HepG2 (cell line): ENCODE results near the gene ZCCHC7.

ENCODE experiments used
- POLR2A ChIP-seq, 2 experiments: IDR thresholded peaks; 2 replicates each; pipeline ENCODE4 v1.6.1; 2011; ENCODE audit warnings: low read depth in 2 of 2, low read length in 2 of 2, mild to moderate bottlenecking in 1 of 2, moderate library complexity in 1 of 2; ENCODE audit not compliant: insufficient read depth in 1 of 2
- SCMH1 ChIP-seq: sonication (generic); formaldehyde crosslinking; IDR thresholded peaks from 2 replicates; pipeline ENCODE4 v1.9.0; 2021; ENCODE audit warnings: missing genetic modification reagents, mild to moderate bottlenecking, borderline replicate concordance
- TF ChIP-seq, protein P1 (sequence below): sonication (generic); formaldehyde crosslinking; IDR thresholded peaks from 2 replicates; pipeline ENCODE4 v1.4.0; 2020; ENCODE audit warnings: missing genetic modification reagents
- TF ChIP-seq, protein P2 (sequence below): sonication (generic); formaldehyde crosslinking; IDR thresholded peaks from 2 replicates; pipeline ENCODE4 v1.9.0; 2021; ENCODE audit warnings: missing genetic modification reagents, borderline replicate concordance

DNA sequence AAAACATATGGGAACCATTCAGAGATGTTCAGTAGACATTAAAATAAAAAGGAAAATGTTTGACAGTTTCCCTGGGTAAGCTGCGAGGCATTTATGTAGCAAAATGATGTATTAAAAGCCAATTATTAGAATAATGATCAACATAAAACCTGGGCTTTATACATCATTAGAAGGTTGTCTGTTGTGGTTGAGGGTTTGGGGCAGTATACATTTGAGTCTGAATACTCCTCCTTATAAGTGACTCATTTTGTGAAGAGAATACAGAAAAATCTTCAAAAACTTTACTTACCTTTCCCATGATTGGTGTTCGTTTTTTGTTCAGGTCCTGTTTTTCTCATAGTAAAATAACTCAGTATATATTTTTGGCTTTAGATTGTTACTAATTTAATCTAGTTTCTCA, 119.5 kb downstream of the ZCCHC7 start:
- no peak for TF ChIP-seq SCMH1 (CRISPR knock-in tag)
- TF ChIP-seq, protein P1, sequence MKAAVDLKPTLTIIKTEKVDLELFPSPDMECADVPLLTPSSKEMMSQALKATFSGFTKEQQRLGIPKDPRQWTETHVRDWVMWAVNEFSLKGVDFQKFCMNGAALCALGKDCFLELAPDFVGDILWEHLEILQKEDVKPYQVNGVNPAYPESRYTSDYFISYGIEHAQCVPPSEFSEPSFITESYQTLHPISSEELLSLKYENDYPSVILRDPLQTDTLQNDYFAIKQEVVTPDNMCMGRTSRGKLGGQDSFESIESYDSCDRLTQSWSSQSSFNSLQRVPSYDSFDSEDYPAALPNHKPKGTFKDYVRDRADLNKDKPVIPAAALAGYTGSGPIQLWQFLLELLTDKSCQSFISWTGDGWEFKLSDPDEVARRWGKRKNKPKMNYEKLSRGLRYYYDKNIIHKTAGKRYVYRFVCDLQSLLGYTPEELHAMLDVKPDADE: no peak
- no peak for TF ChIP-seq POLR2A (IDR thresholded peaks at IDR 0.05; ENCODE audit: insufficient read depth in 1 of 2, low read depth in 2 of 2, low read length in 2 of 2)
- TF ChIP-seq, protein P2, sequence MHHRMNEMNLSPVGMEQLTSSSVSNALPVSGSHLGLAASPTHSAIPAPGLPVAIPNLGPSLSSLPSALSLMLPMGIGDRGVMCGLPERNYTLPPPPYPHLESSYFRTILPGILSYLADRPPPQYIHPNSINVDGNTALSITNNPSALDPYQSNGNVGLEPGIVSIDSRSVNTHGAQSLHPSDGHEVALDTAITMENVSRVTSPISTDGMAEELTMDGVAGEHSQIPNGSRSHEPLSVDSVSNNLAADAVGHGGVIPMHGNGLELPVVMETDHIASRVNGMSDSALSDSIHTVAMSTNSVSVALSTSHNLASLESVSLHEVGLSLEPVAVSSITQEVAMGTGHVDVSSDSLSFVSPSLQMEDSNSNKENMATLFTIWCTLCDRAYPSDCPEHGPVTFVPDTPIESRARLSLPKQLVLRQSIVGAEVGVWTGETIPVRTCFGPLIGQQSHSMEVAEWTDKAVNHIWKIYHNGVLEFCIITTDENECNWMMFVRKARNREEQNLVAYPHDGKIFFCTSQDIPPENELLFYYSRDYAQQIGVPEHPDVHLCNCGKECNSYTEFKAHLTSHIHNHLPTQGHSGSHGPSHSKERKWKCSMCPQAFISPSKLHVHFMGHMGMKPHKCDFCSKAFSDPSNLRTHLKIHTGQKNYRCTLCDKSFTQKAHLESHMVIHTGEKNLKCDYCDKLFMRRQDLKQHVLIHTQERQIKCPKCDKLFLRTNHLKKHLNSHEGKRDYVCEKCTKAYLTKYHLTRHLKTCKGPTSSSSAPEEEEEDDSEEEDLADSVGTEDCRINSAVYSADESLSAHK (CRISPR knock-in tag): no peak
